ENCODE data around the gene GARRE1. TPM values are rescaled to one million over a fixed set of nuclear protein-coding genes. Genes with fewer than 3 reads are reported as not detected.

The GARRE1 gene
- total and polyA plus RNA-seq, 2 donors (not counting 3 experiments of a cell fraction or from before 2014, with no cell fraction given), result 39.2 to 46.8 TPM

DNA sequence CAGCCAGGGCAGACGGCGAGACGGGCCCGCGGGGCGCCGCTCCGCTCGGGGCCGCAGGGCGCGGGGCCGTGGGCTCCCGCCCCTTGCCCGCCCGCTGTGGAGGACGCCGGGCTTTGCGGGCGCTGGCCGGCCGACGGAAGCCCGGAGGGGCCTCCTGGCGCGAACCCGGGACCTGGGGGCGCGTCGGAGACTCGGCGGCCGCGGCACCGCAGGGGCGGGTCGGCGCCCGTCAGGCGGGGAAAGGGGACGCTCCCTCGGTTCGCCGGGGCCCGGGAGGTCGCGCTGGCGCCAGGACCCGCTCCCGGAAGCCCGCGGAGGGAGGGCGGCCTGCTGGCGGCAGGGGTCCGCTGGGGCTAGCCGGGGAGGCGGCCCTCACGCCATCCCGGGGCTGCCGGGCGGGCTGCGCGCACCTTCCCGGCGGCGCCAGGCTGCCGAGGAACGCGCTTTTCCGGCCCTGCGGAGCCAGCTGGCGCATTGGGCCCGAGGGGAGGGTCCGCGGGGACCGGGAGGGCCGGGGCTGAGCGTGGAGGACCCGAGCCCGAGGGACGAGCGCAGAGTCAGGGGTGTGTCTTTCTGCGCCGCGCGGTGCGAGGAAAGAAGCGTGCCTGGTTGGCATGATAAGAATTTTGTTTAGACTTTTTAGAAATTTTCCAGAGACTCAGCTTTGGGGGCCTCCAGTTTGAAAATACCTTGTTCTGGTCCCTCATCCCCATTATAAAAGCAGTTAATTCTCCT is 511 bp downstream of the GARRE1 start:
- Histone ChIP-seq H3K4me2 (ENCODE audit: insufficient read depth, low read length) (peak overlapping the region; percentile 94), H2AFZ (ENCODE audit: low read depth, low read length) (peak overlapping the region; percentile 36), H3K9ac (replicated peaks; ENCODE audit: extremely low read depth, insufficient read depth, low read length) (peak overlapping the region; percentile 87), H3K9me3 (replicated peaks; ENCODE audit: control insufficient read depth, insufficient read depth, low read length) (no peaks in the 10 kb centered on the region), H3K79me2 (ENCODE audit: control insufficient read depth, insufficient read depth, low read length) (peaks cover 28% of the 10 kb centered on the region), H3K4me1 (ENCODE audit: control insufficient read depth, extremely low read depth, insufficient read depth, low read length) (peaks cover 15% of the 10 kb centered on the region), H3K4me3 (replicated peaks in 1 of 3; ENCODE audit: insufficient read depth in 1 of 3, low read depth in 1 of 3, low read length in 3 of 3) (peak overlapping the region; percentile 70 to 79 (median 70)), H3K27ac (ENCODE audit: insufficient read depth, low read depth, low read length) (peak overlapping the region; percentile 71), H4K20me1 (replicated peaks; ENCODE audit: control insufficient read depth, extremely low read depth, insufficient read depth, low read length) (no peaks in the 10 kb centered on the region), H3K9me1 (replicated peaks; ENCODE audit: control insufficient read depth, extremely low read depth, insufficient read depth, low read length) (no peaks in the 10 kb centered on the region), H3K27me3 (ENCODE audit: control insufficient read depth in 2 of 2, insufficient read depth in 2 of 2, low read length in 2 of 2) (no peaks in the 10 kb centered on the region), H3K36me3 (ENCODE audit: control insufficient read depth in 2 of 2, extremely low read depth in 1 of 2, insufficient read depth in 2 of 2, low read length in 2 of 2) (no peaks in the 10 kb centered on the region)
- FAIRE-seq (no peak), DNase-seq (ENCODE audit: low read depth, low spot score) (peak; percentile 44)
- ChIA-PET CTCF (interaction anchor here (0.7 kb wide), 1 partner anchor 11 kb away, joined by 4 read pairs; no protein-coding TSS in a partner anchor), POLR2A (no interaction called here)
- dilution Hi-C loops (cut with MboI; ENCODE audit: extremely low pct_ligation_motif_present, low sequenced_read_pairs), result no loop called here
- BruUV-seq (replicated peaks), result no TSS peak
- no peak for TF ChIP-seq POLR2AphosphoS5 (IDR thresholded peaks at IDR 0.05; ENCODE audit: insufficient read depth, low read depth, low read length)
- TF ChIP-seq, protein P1, sequence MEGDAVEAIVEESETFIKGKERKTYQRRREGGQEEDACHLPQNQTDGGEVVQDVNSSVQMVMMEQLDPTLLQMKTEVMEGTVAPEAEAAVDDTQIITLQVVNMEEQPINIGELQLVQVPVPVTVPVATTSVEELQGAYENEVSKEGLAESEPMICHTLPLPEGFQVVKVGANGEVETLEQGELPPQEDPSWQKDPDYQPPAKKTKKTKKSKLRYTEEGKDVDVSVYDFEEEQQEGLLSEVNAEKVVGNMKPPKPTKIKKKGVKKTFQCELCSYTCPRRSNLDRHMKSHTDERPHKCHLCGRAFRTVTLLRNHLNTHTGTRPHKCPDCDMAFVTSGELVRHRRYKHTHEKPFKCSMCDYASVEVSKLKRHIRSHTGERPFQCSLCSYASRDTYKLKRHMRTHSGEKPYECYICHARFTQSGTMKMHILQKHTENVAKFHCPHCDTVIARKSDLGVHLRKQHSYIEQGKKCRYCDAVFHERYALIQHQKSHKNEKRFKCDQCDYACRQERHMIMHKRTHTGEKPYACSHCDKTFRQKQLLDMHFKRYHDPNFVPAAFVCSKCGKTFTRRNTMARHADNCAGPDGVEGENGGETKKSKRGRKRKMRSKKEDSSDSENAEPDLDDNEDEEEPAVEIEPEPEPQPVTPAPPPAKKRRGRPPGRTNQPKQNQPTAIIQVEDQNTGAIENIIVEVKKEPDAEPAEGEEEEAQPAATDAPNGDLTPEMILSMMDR (IDR thresholded peaks at IDR 0.05; ENCODE audit: extremely low read depth in 1 of 2, insufficient read depth in 1 of 2, low read depth in 1 of 2, low read length in 2 of 2), result no peak
- TF ChIP-seq, protein P2, sequence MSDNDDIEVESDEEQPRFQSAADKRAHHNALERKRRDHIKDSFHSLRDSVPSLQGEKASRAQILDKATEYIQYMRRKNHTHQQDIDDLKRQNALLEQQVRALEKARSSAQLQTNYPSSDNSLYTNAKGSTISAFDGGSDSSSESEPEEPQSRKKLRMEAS (IDR thresholded peaks at IDR 0.05; ENCODE audit: insufficient read depth, insufficient read length), result no peak
- intact Hi-C loops (cut with micrococcal nuclease), result loop anchor here (1.0 kb wide), 3 partner anchors 15 to 81 kb away; no protein-coding TSS in a partner anchor
